Head of caudate nucleus (tissue), 42 donors: ENCODE data around the gene PDE8A.
"Not testable (repeated sequence)": the region's sequence is repeated elsewhere in the genome, so short reads cannot be mapped to it uniquely, and the experiment has no call there.

Source experiments
- DNase-seq, 42 donors: peaks; one replicate each; pipeline versions ENCODE4 v3.0.0 to v3.0.0-alpha.2; 2020 to 2021; ENCODE audit warnings: mixed read lengths in 7 of 42
- intact Hi-C: fragments of 100-400 bp; cut with DNase I; formaldehyde crosslinking; loops from one replicate; pipeline ENCODE4 v1.15.0; 2022

PDE8A gene

DNA sequence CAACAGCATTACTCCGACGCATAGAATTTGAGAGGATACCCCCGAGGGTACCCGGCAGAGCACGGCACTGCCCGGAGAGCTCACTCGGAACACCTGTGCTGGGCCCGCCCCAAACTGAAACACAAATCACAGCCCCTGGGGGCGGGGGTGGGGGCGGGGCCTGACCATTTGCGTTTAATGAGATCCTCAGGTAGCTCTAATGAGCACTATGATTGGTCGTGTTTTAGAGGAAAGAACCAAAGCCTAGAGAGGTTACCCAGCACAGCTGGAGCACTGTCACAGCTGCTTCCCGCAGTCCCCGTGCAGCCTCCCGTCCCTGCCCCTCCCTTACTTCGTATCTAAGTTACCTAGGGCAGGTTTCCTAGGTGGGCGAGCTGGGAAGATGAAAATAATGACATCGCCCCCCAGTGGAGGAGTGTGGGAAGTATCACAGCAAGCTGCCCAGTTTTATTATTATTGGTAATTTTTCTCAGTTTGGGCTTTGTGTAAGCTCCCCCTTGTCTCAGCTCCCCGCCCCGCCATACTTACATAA, 187.1 kb downstream of the PDE8A start:
- intact Hi-C loops: loop anchor here (10.0 kb wide), 1 partner anchor 214 kb away; no protein-coding TSS in a partner anchor
- peak in 26 of 42 donors; percentile 7 to 53 (median 27) for DNase-seq

DNA sequence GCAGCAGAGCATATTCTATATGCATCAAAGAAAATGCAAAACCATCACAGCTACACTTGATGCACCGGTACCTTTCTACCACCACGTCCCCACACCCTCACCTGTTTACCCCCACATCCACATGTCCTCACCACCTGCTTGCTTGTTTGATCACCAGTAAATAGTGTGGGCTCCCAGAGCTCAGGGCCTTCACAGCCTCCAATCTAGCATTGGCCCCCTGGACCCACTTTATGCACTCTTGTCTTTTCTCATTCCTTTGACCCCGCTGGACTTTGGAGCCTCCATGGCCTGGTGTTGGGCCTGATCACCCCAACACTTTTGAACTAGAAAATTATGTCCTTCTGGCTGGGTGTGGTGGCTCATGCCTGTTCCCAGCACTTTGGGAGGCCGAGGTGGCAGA, 190.1 kb downstream of the PDE8A start:
- no peak for DNase-seq
- intact Hi-C loops: no loop called here

DNA sequence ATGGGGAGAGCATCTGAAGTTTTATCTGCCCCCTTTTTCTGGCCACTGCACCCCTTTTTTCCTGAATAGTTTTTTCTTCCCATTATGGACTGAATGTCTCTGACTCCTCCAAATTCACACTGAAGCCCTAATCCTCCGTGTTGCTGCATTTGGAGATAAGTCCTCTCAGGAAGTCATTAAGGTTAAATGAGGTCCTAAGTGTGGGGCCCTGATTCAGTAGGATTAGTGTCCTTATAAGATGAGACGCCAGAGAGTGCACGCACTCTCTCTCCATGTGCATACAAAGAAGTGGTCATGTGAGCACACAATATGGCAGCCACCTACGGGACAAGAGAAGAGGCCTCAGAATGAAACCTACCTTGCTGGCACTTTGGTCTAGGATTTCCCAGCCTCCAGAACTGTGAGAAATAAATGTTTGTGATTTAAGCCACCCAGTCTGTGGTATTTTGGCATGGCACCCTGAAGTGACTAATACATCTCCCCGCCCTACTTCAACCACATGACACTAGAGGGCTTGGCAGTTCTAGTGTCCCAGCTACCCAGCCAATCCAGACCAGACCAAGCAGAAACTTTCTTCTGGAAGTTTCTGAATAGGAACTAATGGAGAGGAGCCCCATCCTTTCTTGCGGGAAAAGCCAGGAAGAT, 191.3 kb downstream of the PDE8A start:
- intact Hi-C loops: no loop called here

DNA sequence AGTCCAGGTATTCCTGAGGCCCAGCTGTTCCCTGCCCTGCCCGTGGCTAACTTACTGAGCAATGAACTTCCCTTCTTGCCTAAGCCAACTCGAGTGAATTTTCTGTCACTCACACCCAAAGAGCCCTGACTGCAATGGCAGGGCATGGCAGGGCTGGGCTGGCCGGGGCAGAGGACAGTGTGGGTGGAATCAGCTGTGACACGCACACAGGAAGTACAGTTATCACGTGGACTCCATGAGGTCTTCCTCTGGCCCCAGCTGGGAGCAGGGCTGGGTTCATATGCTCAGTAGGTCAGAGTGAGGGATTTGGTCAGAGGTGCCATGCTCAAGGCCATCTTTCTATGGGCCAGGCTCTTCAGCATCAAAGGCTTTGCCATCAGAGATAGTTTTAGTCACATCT, 192.0 kb downstream of the PDE8A start:
- DNase-seq, intact Hi-C loops: not testable (repeated sequence)

More for the DNA sequence above, 191.3 kb downstream of the PDE8A start:
- no peak for DNase-seq

DNA sequence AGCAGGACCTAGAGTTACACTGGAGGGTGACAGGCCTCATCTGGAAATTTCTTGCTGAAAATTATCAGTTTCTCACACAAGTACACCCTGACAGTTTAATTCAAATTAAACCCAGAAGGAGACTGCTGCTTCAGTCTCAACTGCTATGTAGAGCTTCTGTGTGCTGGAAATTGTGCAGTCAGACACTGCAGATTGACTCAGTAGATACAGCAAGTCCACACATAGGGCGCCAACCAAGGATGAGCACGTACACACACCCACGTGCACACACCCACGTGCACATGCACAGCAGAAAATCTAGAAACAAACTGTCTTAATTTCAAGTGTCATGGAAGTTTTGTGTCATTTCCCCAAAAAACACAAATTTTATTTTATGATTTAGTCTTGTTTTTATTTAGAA, 192.9 kb downstream of the PDE8A start:
- intact Hi-C loops: no loop called here
- peak in 15 of 42 donors; percentile 2 to 40 (median 23) for DNase-seq

DNA sequence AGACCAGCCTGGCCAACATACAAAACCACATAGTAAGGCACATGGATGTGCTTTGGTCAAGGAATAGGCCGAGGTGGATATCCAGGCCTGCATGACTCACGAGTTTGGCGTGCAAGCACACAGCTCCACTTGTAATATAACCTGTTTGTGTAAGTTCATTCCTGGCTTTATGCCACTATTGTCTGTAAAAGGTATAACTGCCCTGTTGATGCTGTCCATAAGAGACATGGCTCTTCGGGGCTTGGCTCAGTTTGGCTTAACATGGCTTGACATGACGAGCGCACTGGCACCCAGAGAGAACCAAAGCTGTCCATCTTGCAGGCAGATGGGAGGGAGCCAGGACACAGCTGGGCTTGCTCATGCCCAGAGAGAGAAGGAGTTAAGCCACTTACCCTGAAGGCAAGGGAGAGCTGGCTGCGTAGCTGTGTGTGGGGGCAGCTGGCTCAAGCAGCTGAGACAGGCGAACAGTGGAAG, 195.4 kb downstream of the PDE8A start:
- intact Hi-C loops: not testable (repeated sequence)
- peak in 1 of 42 donors; percentile 5 for DNase-seq

DNA sequence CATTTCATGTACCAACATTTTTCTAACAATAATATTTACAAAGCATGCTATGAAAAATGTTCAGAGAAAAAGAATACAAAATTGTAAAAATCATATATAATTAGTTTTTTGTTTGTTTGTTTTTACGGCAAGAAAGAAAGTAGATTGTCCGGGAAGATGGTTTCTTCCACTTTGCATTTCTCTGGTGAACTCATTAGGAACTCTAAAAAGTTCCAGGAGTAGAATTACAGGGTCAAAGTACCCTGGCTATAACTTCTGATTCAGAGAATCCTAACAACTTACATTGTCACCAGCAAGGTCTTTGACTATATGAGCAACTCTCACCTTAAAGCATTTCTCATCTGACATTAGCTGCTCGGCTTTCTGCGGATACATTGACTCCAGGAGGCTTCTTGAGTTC, 196.7 kb downstream of the PDE8A start:
- no peak for DNase-seq
- intact Hi-C loops: no loop called here

DNA sequence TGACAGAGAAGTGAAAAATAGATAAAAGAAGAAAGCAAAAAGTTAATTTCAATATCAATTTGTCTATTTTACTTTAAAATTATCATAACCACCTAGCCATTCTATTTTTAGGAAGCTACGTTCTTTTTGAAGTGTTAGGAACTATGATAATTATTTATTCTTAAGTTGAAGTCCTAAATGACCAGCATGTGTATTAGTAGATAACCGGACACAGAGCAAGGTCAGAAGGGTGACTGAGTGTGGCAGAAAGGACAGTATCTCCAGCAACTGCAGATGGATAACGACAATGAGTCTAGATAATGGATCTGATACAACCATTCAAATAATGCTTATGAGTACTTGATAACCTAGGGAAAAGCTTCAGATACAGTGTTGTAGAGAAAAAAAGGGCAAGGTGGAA, 198.0 kb downstream of the PDE8A start:
- intact Hi-C loops: no loop called here
- no peak for DNase-seq

DNA sequence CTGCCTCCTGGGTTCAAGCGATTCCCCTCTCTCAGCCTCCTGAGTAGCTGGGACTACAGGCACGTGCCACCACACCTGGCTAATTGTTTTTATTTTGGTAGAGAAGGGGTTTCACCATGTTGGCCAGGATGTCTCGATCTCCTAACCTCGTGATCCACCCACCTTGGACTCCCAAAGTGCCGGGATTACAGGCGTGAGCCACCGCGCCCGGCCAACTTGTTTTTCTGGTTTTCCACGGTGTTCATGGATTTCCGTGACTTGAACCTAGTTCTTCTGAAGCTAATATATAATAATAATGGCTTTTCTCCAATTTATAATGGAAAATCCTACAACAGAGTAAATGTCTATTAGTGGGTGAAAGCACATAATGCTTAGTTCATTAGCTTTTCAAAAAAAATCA, 203.7 kb downstream of the PDE8A start:
- DNase-seq, intact Hi-C loops: not testable (repeated sequence)

DNA sequence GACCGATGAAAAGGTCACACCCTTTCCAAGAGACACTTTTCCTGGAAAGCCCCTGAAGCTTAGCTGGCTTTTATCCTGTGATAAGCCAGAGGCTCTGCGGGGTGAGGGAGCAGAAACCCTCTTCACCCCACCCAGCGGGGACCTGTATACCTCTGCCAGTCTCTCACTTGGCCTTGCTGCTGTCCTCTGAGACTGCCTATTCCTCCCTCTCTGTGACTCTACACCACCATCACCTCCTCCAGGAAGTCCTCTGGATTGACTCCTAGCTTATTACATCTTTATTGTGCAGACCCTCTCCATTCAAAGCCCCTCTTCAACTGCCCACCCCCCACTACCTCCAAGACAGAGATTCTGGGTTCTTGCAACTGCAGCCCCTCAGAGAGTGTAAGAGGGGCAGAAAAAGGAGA, 206.5 kb downstream of the PDE8A start:
- DNase-seq, intact Hi-C loops: not testable (repeated sequence)
